H54 (cell line): Measurements from ENCODE around the gene PTPDC1.
"Not testable (repeated sequence)": the region's sequence is repeated elsewhere in the genome, so short reads cannot be mapped to it uniquely, and the experiment has no call there.

ENCODE experiments used
- DNase-seq: peaks from one replicate; pipeline ENCODE4 v3.0.0; 2011; ENCODE audit warnings: low spot score, mixed read lengths; ENCODE audit not compliant: insufficient read length
- FAIRE-seq: peaks from 3 replicates; lab custom pipeline; 2011; peaks lifted over from hg19 to GRCh38; lab: Jason Lieb, UNC
- POLR2A ChIP-seq: IDR thresholded peaks from 2 replicates; pipeline ENCODE4 v1.6.1; 2011; ENCODE audit warnings: low read depth, mild to moderate bottlenecking, low read length

Gene PTPDC1

GRCh38 chr9:94080249-94080648 lies 4.0 kb upstream of the PTPDC1 start:
- FAIRE-seq, result no peak
- DNase-seq, result no peak
- no peak for TF ChIP-seq POLR2A

DNA sequence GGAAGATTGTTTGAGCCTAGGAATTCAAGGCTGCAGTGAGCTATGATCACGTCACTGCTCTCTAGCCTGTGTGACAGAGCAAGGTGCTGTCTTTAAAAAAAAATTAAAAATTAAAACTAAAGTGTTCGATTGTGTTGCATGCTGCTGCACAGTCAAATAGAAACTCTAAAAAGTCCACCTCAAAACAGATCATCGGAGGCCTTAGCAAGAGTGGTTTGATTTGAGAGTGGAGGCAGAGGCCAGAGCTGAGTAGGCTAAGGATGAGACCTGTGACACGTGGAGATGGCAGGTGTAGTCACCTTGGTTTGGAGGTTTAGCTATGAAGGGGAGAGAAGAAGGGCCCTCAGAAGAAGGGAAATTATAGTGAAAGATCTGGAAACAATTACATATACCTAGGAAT lies 2.8 kb upstream of the PTPDC1 start:
- no peak for TF ChIP-seq POLR2A
- DNase-seq, result no peak
- FAIRE-seq, result no peak

DNA sequence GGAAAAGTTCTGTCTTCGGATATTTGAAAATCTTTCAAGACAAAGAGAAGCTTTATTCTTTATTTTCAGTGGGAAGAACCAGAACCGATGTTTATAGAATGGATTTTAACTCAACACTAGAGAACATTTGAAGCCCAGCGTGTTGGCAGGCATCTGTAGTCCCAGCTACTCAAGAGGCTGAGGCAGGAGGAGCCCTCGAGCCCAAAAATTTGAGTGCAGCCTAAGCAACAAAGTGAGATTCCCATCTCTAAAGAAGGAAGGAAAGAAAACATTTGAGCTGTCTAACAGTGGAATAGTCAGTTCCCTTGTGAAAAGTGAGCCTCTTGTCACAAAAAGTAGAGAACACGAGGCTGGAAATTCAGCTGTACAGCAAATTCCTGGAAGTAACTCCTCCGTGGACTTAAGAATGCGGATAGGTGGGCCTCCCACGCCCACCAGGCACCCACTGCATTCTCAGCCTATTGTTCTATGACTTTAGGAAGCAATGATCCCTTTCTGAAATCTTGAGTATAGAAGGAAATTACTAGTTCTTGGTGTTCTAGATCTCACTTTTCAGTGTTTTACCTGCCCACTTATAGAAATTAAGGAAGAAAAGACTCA lies 2.3 kb upstream of the PTPDC1 start:
- TF ChIP-seq POLR2A, result no peak
- DNase-seq (no peak), FAIRE-seq (no peak)

DNA sequence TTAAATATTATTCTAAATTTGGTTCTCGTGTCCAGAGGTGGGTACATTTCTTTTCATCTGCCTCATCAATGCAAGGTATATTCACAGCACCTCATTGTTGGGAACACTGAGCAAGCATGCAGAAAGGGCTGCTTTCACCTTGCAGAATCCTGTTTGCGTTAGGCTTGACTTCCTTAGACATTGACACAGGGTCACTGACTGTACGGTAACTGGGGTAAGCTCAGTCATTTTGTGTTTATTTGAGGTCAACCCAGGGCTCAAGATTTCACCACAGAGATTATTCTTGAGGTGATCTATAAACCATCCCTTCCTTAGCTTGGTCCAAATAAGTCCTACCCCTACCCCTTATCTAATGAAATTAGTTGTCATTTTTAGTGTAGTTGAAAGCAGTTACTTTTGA lies 1.7 kb upstream of the PTPDC1 start:
- TF ChIP-seq POLR2A, result no peak
- DNase-seq (no peak), FAIRE-seq (peak; percentile 70)

- peak; percentile 6 for FAIRE-seq
- no peak for DNase-seq
- TF ChIP-seq POLR2A, result no peak
Measured at GRCh38 chr9:94082956-94083355, 1.3 kb upstream of the PTPDC1 start.

DNA sequence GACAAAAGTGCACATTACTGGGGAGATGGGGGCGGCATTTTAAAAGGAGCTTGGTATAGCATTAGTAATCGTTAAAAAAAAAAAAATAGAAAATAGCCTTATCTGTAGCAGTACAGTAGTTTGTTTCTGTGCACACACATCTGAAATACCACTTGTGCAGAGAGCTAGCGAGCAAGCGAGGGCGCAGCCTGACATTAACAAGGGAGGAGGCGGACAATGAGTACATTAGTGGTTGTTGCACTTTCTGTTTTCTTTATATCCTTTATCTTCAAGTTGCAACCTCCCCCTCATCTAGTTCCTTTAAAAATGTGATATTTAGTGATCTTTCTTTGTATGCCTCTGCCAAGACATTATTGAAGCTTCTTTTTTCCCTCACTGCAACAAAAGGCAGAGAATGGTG lies 880 bp upstream of the PTPDC1 start:
- FAIRE-seq, result no peak
- no peak for DNase-seq

DNA sequence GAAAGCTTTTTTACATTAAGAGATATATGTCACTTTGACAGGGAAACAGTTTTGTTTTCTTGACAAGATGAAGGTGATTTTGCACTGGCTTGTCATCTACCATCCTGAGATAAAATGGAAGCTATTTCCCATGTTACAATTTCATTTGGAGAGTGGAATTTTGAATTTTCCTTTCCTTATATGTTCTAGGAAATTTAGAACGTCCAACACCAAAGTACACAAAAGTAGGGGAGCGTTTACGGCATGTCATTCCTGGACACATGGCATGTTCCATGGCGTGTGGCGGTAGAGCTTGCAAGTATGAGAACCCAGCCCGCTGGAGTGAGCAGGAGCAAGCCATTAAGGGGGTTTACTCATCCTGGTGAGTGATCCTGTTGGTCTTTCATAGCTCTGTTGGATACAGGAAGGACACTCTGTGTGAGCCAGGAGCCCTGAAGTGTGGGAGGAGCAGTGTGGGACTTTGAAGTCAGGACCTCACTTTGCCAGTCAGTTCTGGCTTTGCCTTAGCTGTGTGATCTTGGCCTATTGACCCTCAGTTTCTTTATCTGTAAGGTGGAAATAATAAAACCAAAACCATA lies 887 bp downstream of the PTPDC1 start:
- FAIRE-seq (peak; percentile 100), DNase-seq (peak; percentile 91)
- no peak for TF ChIP-seq POLR2A

More for the DNA sequence above, 880 bp upstream of the PTPDC1 start:
- TF ChIP-seq POLR2A, result no peak

DNA sequence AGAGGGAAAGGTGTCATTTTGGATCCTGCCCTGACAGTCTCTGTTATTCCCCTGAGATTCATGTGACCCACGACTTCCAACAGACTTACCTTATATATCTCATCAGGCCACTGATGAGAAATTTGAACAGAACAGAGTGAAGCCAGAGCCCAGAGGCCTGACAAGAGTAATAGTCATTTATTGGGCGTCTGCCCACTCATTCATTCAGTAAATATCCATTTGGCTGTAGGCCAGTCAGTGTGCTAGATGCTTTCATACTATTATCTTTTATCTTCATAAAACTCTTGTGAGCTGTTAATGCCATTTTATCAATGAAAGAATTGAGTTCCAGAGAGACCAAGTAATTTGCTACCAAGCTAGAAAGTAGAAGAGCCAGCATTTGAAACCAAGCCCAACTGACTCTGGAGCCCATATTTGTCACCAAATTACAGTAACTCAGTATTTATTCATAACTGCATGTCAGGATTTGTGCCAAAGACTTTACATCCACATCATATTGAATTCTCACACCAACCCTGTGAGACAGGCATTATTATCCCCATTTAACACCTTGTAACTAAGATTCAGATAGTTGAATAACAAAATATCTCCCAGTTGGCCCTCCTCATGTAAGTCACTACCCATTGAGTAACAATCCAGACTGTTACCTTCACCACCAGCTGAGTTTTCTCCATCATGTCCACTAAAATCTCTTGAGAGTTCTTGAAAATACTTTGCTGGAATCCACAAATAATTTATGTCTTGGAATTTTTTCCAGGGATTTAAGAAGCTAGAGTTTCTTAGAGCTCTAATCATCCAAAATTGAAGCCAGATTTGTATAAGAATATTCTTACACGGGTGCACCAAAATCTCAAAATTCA lies 2.5 kb downstream of the PTPDC1 start:
- DNase-seq, result no peak
- no peak for FAIRE-seq
- no peak for TF ChIP-seq POLR2A

DNA sequence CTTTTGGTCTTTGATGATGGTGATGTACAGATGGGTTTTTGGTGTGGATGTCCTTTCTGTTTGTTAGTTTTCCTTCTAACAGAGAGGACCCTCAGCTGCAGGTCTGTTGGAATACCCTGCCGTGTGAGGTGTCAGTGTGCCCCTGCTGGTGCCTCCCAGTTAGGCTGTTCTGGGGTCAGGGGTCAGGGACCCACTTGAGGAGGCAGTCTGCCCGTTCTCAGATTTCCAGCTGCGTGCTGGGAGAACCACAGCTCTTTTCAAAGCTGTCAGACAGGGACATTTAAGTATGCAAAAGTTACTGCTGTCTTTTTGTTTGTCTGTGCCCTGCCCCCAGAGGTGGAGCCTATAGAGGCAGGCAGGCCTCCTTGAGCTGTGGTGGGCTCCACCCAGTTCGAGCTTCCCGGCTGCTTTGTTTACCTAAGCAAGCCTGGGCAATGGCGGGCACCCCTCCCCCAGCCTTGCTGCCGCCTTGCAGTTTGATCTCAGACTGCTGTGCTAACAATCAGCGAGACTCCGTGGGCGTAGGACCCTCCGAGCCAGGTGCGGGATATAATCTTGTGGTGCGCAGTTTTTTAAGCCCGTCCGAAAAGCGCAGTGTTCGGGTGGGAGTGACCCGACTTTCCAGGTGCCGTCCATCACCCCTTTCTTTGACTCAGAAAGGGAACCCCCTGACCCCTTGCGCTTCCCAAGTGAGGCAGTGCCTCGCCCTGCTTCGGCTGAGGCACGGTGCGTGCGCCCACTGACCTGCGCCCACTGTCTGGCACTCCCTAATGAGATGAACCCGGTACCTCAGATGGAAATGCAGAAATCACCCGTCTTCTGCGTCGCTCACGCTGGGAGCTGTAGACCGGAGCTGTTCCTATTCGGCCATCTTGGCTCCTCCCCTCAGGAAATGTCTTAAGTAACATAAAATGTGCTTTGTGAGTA lies 10.2 kb downstream of the PTPDC1 start:
- FAIRE-seq, DNase-seq: not testable (repeated sequence)

DNA sequence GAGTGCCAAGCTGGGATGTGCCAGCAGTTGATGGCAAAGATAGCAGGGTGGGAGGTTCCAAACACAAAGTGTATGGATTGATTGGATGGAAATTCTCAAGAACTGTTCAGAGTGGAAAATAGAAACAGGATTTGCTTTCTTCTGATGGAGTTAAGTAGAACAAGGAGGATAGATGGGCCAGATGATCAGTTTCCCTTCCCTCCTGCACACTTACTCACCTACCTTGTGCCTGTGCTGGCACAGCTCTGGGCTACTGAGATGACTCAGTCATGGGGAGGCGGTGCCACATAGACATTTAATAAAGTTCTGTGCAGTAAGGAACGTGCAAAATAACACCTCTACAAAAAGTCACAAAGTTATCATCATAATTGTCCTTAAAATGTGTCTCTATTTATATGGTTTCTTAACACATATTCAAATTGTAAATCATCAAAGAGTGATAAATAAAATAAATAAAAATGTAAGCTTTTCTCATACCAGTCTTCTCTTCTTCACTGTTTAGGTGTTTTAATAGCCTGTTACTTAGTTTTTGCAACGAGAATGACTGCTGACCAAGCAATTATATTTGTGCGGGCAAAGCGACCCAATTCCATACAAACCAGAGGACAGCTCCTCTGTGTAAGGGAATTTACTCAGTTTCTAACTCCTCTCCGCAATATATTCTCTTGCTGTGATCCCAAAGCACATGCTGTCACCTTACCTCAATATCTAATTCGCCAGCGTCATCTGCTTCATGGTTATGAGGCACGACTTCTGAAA lies 12.7 kb downstream of the PTPDC1 start:
- TF ChIP-seq POLR2A, result no peak
- FAIRE-seq (no peak), DNase-seq (peak; percentile 63)

DNA sequence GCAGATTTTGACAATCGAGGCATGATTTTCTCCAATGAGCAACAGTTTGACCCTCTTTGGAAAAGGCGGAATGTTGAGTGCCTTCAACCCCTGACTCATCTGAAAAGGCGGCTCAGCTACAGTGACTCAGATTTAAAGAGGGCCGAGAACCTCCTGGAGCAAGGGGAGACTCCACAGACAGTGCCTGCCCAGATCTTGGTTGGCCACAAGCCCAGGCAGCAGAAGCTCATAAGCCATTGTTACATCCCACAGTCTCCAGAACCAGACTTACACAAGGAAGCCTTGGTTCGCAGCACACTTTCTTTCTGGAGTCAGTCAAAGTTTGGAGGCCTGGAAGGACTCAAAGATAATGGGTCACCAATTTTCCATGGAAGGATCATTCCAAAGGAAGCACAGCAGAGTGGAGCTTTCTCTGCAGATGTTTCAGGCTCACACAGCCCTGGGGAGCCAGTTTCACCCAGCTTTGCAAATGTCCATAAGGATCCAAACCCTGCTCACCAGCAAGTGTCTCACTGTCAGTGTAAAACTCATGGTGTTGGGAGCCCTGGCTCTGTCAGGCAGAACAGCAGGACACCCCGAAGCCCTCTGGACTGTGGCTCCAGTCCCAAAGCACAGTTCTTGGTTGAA lies 13.6 kb downstream of the PTPDC1 start:
- TF ChIP-seq POLR2A, result no peak
- FAIRE-seq (peak; percentile 100), DNase-seq (peak; percentile 96)

GRCh38 chr9:94100152-94100879 lies 16.1 kb downstream of the PTPDC1 start:
- no peak for FAIRE-seq
- no peak for DNase-seq
- TF ChIP-seq POLR2A, result no peak
